HepG2 (cell line): ENCODE data around the gene DRAP1. TPM values are rescaled to one million over a fixed set of nuclear protein-coding genes. Genes with fewer than 3 reads are reported as not detected.

Experiments used
- BATF2 ChIP-seq: sonication (generic); formaldehyde crosslinking; IDR thresholded peaks from 2 replicates; pipeline ENCODE4 v1.8.0; 2022; ENCODE audit warnings: mild to moderate bottlenecking, missing genetic modification reagents, moderate library complexity
- EZH2 ChIP-seq: conservative IDR thresholded peaks from 2 replicates; pipeline ENCODE4 v1.6.1; 2012; ENCODE audit warnings: mild to moderate bottlenecking, low read depth, low read length, moderate library complexity
- HMG20B ChIP-seq: conservative IDR thresholded peaks from 2 replicates; pipeline ENCODE4 v1.6.1; 2016; ENCODE audit warnings: missing genetic modification reagents, missing compliant biosample characterization
- IKZF4 ChIP-seq: sonication (generic); formaldehyde crosslinking; IDR thresholded peaks from 2 replicates; pipeline ENCODE4 v1.5.1; 2020; ENCODE audit warnings: borderline replicate concordance, mild to moderate bottlenecking, low read depth, missing genetic modification reagents; ENCODE audit errors: not compliant biosample characterization
- ISX ChIP-seq: sonication (generic); formaldehyde crosslinking; conservative IDR thresholded peaks from 2 replicates; pipeline ENCODE4 v1.5.0; 2020; ENCODE audit warnings: missing genetic modification reagents
- KDM5B ChIP-seq: sonication (generic); formaldehyde crosslinking; IDR thresholded peaks from 2 replicates; pipeline ENCODE4 v1.4.0; 2020; ENCODE audit warnings: missing genetic modification reagents, mild to moderate bottlenecking, borderline replicate concordance
- MTF2 ChIP-seq: sonication (generic); formaldehyde crosslinking; IDR thresholded peaks from 2 replicates; pipeline ENCODE4 v1.5.0; 2020; ENCODE audit warnings: missing genetic modification reagents, borderline replicate concordance
- NPAS2 ChIP-seq: sonication (generic); formaldehyde crosslinking; IDR thresholded peaks from 2 replicates; pipeline ENCODE4 v1.8.0; 2022; ENCODE audit warnings: mild to moderate bottlenecking, missing genetic modification reagents, borderline replicate concordance
- TEF ChIP-seq: sonication (generic); formaldehyde crosslinking; IDR thresholded peaks from 2 replicates; pipeline ENCODE4 v1.5.0; 2020; ENCODE audit warnings: missing genetic modification reagents
- THRA ChIP-seq: sonication (generic); formaldehyde crosslinking; IDR thresholded peaks from 2 replicates; pipeline ENCODE4 v1.4.0; 2020; ENCODE audit warnings: missing genetic modification reagents, borderline replicate concordance
- XBP1 ChIP-seq: sonication (generic); formaldehyde crosslinking; IDR thresholded peaks from 2 replicates; pipeline ENCODE4 v1.5.0; 2020; ENCODE audit warnings: missing genetic modification reagents
- ZBTB20 ChIP-seq: sonication (generic); formaldehyde crosslinking; IDR thresholded peaks from 2 replicates; pipeline ENCODE4 v1.8.1; 2023; ENCODE audit warnings: missing genetic modification reagents, low read depth, mild to moderate bottlenecking, borderline replicate concordance
- ZFP37 ChIP-seq: sonication (generic); formaldehyde crosslinking; IDR thresholded peaks from 2 replicates; pipeline ENCODE4 v1.4.0; 2020; ENCODE audit warnings: missing genetic modification reagents, borderline replicate concordance
- ZNF720 ChIP-seq: sonication (generic); formaldehyde crosslinking; IDR thresholded peaks from 2 replicates; pipeline ENCODE4 v1.4.0; 2020; ENCODE audit warnings: missing genetic modification reagents
- ZNF724P ChIP-seq: sonication (generic); formaldehyde crosslinking; IDR thresholded peaks from 2 replicates; pipeline ENCODE4 v1.8.0; 2022; ENCODE audit warnings: missing genetic modification reagents, borderline replicate concordance
- ZZZ3 ChIP-seq: sonication (generic); formaldehyde crosslinking; IDR thresholded peaks from 2 replicates; pipeline ENCODE4 v1.4.0; 2020; ENCODE audit warnings: missing genetic modification reagents, mild to moderate bottlenecking, borderline replicate concordance
- polyA plus RNA-seq, 8 experiments: library from polyadenylated mRNA; depleted of rRNA in 3 of 8; stranded (reverse) in 7 of 8; unstranded in 1 of 8; fragments of >200 nt; fragmentation: Illumina TruSeq in 4 of 8; extraction: Trizol in 4 of 8; gene quantifications; 2 replicates each; pipeline versions ENCODE4 v1.2.1 to v1.2.3, GENCODE V29; 2011 to 2016; ENCODE audit warnings: low read depth in 4 of 8, missing spikeins in 1 of 8, mixed read lengths in 1 of 8; ENCODE audit not compliant: insufficient read depth in 1 of 8
- total RNA-seq, 5 experiments: library from RNA; depleted of rRNA; stranded (reverse); fragments of >200 nt; fragmentation: Illumina TruSeq; extraction: Trizol; gene quantifications; 2 replicates each; pipeline ENCODE4 v1.2.3, GENCODE V29; 2016; ENCODE audit warnings: low read depth in 1 of 5
- TF ChIP-seq, protein P1 (sequence below), 2 experiments: IDR thresholded peaks; 2 replicates each; pipeline ENCODE4 v1.6.1; 2011 to 2012; ENCODE audit warnings: low read length in 2 of 2, borderline replicate concordance in 1 of 2, low read depth in 1 of 2, mild to moderate bottlenecking in 1 of 2, moderate library complexity in 1 of 2
- TF ChIP-seq, protein P2 (sequence below): sonication (generic); formaldehyde crosslinking; IDR thresholded peaks from 2 replicates; pipeline ENCODE4 v1.8.0; 2022; ENCODE audit warnings: mild to moderate bottlenecking, missing genetic modification reagents, moderate library complexity
- TF ChIP-seq, protein P3 (sequence below): sonication (generic); formaldehyde crosslinking; IDR thresholded peaks from 2 replicates; pipeline ENCODE4 v1.4.0; 2020; ENCODE audit warnings: missing genetic modification reagents, mild to moderate bottlenecking, borderline replicate concordance

DRAP1 gene
- total and polyA plus RNA-seq, 2 of the 13 experiments (the other 11 are each of a cell fraction or from before 2014, with no cell fraction given) = 46.8 to 52.3 TPM

GRCh38 chr11:65899356-65900124 is 19.7 kb upstream of the DRAP1 start (continued):
- TF ChIP-seq, protein P1, sequence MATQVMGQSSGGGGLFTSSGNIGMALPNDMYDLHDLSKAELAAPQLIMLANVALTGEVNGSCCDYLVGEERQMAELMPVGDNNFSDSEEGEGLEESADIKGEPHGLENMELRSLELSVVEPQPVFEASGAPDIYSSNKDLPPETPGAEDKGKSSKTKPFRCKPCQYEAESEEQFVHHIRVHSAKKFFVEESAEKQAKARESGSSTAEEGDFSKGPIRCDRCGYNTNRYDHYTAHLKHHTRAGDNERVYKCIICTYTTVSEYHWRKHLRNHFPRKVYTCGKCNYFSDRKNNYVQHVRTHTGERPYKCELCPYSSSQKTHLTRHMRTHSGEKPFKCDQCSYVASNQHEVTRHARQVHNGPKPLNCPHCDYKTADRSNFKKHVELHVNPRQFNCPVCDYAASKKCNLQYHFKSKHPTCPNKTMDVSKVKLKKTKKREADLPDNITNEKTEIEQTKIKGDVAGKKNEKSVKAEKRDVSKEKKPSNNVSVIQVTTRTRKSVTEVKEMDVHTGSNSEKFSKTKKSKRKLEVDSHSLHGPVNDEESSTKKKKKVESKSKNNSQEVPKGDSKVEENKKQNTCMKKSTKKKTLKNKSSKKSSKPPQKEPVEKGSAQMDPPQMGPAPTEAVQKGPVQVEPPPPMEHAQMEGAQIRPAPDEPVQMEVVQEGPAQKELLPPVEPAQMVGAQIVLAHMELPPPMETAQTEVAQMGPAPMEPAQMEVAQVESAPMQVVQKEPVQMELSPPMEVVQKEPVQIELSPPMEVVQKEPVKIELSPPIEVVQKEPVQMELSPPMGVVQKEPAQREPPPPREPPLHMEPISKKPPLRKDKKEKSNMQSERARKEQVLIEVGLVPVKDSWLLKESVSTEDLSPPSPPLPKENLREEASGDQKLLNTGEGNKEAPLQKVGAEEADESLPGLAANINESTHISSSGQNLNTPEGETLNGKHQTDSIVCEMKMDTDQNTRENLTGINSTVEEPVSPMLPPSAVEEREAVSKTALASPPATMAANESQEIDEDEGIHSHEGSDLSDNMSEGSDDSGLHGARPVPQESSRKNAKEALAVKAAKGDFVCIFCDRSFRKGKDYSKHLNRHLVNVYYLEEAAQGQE (IDR thresholded peaks at IDR 0.05; ENCODE audit: borderline replicate concordance in 1 of 2, low read depth in 1 of 2, low read length in 2 of 2) = no peak
- TF ChIP-seq, protein P2, sequence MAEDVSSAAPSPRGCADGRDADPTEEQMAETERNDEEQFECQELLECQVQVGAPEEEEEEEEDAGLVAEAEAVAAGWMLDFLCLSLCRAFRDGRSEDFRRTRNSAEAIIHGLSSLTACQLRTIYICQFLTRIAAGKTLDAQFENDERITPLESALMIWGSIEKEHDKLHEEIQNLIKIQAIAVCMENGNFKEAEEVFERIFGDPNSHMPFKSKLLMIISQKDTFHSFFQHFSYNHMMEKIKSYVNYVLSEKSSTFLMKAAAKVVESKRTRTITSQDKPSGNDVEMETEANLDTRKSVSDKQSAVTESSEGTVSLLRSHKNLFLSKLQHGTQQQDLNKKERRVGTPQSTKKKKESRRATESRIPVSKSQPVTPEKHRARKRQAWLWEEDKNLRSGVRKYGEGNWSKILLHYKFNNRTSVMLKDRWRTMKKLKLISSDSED = peak; percentile 38; the same call in 1 of the 2 replicates
- TF ChIP-seq BATF2 (peak; percentile 69), HMG20B (CRISPR knock-in tag) (no peak), THRA (peak; percentile 37; the same call in 1 of the 2 replicates), XBP1 (CRISPR knock-in tag) (no peak), IKZF4 (CRISPR knock-in tag) (no peak), TEF (CRISPR knock-in tag) (no peak), ZNF724P (CRISPR knock-in tag) (0 out of 2 replicates have a peak, but pooled peaks have one; percentile 43), ZFP37 (CRISPR knock-in tag) (no peak), NPAS2 (no peak), ISX (CRISPR knock-in tag) (0 out of 2 replicates have a peak, but pooled peaks have one; percentile 25), KDM5B (CRISPR knock-in tag) (peak; percentile 72; the same call in 1 of the 2 replicates), ZNF720 (CRISPR knock-in tag) (no peak), ZBTB20 (CRISPR knock-in tag) (no peak), MTF2 (CRISPR knock-in tag) (no peak), EZH2 (no peak), ZZZ3 (CRISPR knock-in tag) (no peak)
- TF ChIP-seq, protein P3, sequence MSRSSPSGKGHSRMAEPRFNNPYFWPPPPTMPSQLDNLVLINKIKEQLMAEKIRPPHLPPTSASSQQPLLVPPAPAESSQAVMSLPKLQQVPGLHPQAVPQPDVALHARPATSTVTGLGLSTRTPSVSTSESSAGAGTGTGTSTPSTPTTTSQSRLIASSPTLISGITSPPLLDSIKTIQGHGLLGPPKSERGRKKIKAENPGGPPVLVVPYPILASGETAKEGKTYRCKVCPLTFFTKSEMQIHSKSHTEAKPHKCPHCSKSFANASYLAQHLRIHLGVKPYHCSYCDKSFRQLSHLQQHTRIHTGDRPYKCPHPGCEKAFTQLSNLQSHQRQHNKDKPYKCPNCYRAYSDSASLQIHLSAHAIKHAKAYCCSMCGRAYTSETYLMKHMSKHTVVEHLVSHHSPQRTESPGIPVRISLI (CRISPR knock-in tag) = no peak
